Measurements from ENCODE around the gene MED25. TPM values are rescaled to one million over a fixed set of nuclear protein-coding genes. Genes with fewer than 3 reads are reported as not detected.

The MED25 gene
- total and polyA plus RNA-seq, 2 of the 8 experiments (the other 6 are each of a cell fraction or from before 2014, with no cell fraction given): 21.6 to 71.4 TPM

DNA sequence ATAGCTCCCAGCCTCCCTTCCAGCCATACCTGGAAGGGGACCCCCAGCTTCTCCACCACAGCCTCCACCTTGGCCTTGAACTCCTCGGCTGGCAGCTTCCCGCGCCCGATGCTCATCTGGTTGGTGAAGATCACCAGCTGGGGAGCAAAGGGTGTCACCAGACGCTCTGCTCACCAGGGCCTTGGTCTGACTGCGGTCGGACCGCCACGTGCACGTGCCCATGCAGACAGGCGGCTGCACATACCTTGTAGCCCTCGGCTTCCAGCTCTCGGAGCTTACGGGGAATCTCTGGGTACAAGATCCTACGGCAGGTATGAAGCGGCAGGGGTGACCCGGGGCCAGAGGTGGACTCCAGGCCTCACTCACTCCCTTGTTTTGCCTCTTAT, 45.8 kb downstream of the MED25 start:
- Histone ChIP-seq H2BK5ac (ENCODE audit: low read depth, low read length) (no peak overlapping the region), H3K18ac (ENCODE audit: extremely low read depth, low read length) (no peak overlapping the region), H3K79me2 (ENCODE audit: control insufficient read depth in 1 of 2, insufficient read depth in 2 of 2, low read length in 2 of 2) (peaks cover 0 to 27% of the 10 kb centered on the region in 2 experiments; a peak in 2 of 4 replicates), H2AFZ (ENCODE audit: low read length) (no peak overlapping the region), H3K4me2 (ENCODE audit: insufficient read depth in 1 of 2, low read depth in 2 of 2, low read length in 2 of 2) (no peak overlapping the region), H4K8ac (ENCODE audit: extremely low read depth, insufficient read depth, low read length) (no peak overlapping the region), H2BK12ac (ENCODE audit: low read depth, low read length) (no peak overlapping the region), H4K91ac (replicated peaks; ENCODE audit: insufficient read length, low read length) (no peak overlapping the region), H3K4ac (replicated peaks; ENCODE audit: insufficient read length, low read depth, low read length) (no peak overlapping the region), H3K9me3 (ENCODE audit: insufficient read depth in 2 of 2, low read depth in 1 of 2, low read length in 1 of 2) (no peaks in the 10 kb centered on the region), H2AK5ac (ENCODE audit: low read depth, low read length) (no peak overlapping the region), H3K4me1 (replicated peaks in 1 of 4; ENCODE audit: control insufficient read depth in 3 of 4, insufficient read depth in 4 of 4, low read length in 3 of 4) (peaks cover 0 to 16% (median 4%) of the 10 kb centered on the region in 4 experiments; a peak in 5 of 7 replicates), H2BK15ac (ENCODE audit: low read length) (no peak overlapping the region), H3K9ac (replicated peaks in 1 of 4; ENCODE audit: extremely low read depth in 1 of 4, low read depth in 3 of 4, low read length in 3 of 4) (no peak overlapping the region), H3K4me3 (ENCODE audit: extremely low read depth in 1 of 4, insufficient read depth in 2 of 4, low read depth in 3 of 4, low read length in 4 of 4) (no peak overlapping the region), H3K79me1 (ENCODE audit: low read depth, low read length) (peaks cover 12% of the 10 kb centered on the region), H3K23me2 (ENCODE audit: low read depth, low read length) (peaks cover 9% of the 10 kb centered on the region), H4K5ac (ENCODE audit: insufficient read length, low read depth, low read length) (no peak overlapping the region), H3K36me3 (ENCODE audit: control insufficient read depth in 2 of 4, insufficient read depth in 4 of 4, low read length in 3 of 4) (peaks cover 20 to 47% (median 36%) of the 10 kb centered on the region in 4 experiments), H3K56ac (replicated peaks; ENCODE audit: insufficient read length, low read depth, low read length) (no peak overlapping the region), H3K23ac (ENCODE audit: insufficient read length) (no peak overlapping the region), H3K14ac (ENCODE audit: insufficient read length) (no peak overlapping the region), H2BK20ac (ENCODE audit: low read length) (no peak overlapping the region), H3K27me3 (replicated peaks in 1 of 4; ENCODE audit: control insufficient read depth in 3 of 4, extremely low read depth in 1 of 4, insufficient read depth in 3 of 4, low read length in 3 of 4) (no peaks in the 10 kb centered on the region), H3K27ac (ENCODE audit: low read depth, low read length) (no peak overlapping the region), H2BK120ac (replicated peaks; ENCODE audit: low read depth, low read length) (no peak overlapping the region), H4K20me1 (replicated peaks in 1 of 2; ENCODE audit: control insufficient read depth in 1 of 2, insufficient read depth in 2 of 2, low read length in 2 of 2) (peaks cover 17 to 30% of the 10 kb centered on the region in 2 experiments)
- WGBS, 2 experiments (ENCODE audit: extremely low coverage in 1 of 2, insufficient coverage in 1 of 2, insufficient read length in 1 of 2, insufficient replicate concordance in 2 of 2, low coverage in 1 of 2, low lambda C conversion rate in 2 of 2, missing lambda C conversion rate in 1 of 2): 93% methylated on average over 17 of the region's 17 CpGs; no CpG with 5 or more reads in 1 of the 2 experiments
- TF ChIP-seq, protein P1, sequence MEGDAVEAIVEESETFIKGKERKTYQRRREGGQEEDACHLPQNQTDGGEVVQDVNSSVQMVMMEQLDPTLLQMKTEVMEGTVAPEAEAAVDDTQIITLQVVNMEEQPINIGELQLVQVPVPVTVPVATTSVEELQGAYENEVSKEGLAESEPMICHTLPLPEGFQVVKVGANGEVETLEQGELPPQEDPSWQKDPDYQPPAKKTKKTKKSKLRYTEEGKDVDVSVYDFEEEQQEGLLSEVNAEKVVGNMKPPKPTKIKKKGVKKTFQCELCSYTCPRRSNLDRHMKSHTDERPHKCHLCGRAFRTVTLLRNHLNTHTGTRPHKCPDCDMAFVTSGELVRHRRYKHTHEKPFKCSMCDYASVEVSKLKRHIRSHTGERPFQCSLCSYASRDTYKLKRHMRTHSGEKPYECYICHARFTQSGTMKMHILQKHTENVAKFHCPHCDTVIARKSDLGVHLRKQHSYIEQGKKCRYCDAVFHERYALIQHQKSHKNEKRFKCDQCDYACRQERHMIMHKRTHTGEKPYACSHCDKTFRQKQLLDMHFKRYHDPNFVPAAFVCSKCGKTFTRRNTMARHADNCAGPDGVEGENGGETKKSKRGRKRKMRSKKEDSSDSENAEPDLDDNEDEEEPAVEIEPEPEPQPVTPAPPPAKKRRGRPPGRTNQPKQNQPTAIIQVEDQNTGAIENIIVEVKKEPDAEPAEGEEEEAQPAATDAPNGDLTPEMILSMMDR (IDR thresholded peaks at IDR 0.05; ENCODE audit: control extremely low read depth in 1 of 3, insufficient read depth in 1 of 3, low read depth in 1 of 3, low read length in 3 of 3): no peak
- no peak for TF ChIP-seq SIRT6 (IDR thresholded peaks at IDR 0.05; ENCODE audit: low read length)
- no peak for TF ChIP-seq HDAC2 (IDR thresholded peaks at IDR 0.05; ENCODE audit: borderline replicate concordance in 1 of 2, low read depth in 2 of 2, low read length in 2 of 2)
- no peak for DNase-seq (ENCODE audit: low read depth in 1 of 2, low spot score in 2 of 2)
- CTCF ChIA-PET (ENCODE audit: partially characterized antibody): interaction anchor here (1.0 to 3.4 kb wide), 5 partner anchors 10 to 51 kb away, joined by 3 to 13 read pairs (median 5); partner anchors contain the start of gene FUZ
- POLR2A ChIA-PET (ENCODE audit: partially characterized antibody): interaction anchor here (1.0 to 12.4 kb wide), 8 partner anchors 9 to 294 kb away, joined by 3 to 247 read pairs (median 6); partner anchors contain the start of genes AKT1S1, PTOV1 and TBC1D17
- FAIRE-seq: no peak
